ENCODE measurements around the gene SF3B2. TPM values are rescaled to one million over a fixed set of nuclear protein-coding genes. Genes with fewer than 3 reads are reported as not detected.

SF3B2 gene
- total and polyA plus RNA-seq, 4 donors, result 50.5 to 67.6 (median 57.2) TPM

DNA sequence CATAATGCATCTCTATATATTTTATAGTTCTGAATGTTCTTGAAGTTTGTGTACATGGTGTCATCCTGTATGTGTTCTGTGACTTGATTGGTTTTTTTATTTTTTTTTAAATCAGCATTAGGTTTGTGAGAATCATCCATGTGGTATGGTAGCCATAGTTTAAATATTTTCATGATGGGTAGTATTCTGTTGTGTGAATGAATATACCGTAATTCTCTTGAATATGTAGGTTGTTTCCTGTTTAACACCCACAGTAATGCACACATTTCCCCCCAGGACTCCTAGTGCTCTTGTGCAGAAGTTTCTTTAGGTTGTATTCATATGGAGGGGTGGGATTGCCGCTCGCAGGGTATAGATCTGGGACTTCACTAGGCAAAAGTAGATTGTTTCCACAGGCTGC is 19.9 kb downstream of the SF3B2 start:
- H3K9ac ChIP-seq (ENCODE audit: low read depth in 1 of 2, low read length in 2 of 2), result peak overlapping the region in 1 of 2 donors; percentile 38
- peaks cover 5 to 14% (median 9%) of the 10 kb centered on the region in 4 donors for H3K36me3 ChIP-seq (ENCODE audit: control insufficient read depth in 4 of 4, insufficient read depth in 3 of 4, low read depth in 1 of 4, low read length in 3 of 4)
- H3K27ac ChIP-seq (ENCODE audit: low read depth in 1 of 2, low read length in 2 of 2), result no peak overlapping the region
- H3K4me1 ChIP-seq (ENCODE audit: control insufficient read depth in 4 of 4, insufficient read depth in 4 of 4, low read length in 3 of 4), result peaks cover 5 to 32% (median 23%) of the 10 kb centered on the region in 4 donors
- H3K9me3 ChIP-seq (ENCODE audit: control insufficient read depth in 4 of 4, low read length in 3 of 4), result no peaks in the 10 kb centered on the region
- H3K27me3 ChIP-seq (ENCODE audit: control insufficient read depth in 4 of 4, insufficient read depth in 4 of 4, low read length in 3 of 4), result no peaks in the 10 kb centered on the region
- no peak for DNase-seq (ENCODE audit: low spot score)
- TF ChIP-seq HNF4G (IDR thresholded peaks at IDR 0.05) (no peak), REST (IDR thresholded peaks at IDR 0.05) (no peak), HNF4A (conservative IDR thresholded peaks at IDR 0.05) (no peak), EGR1 (IDR thresholded peaks at IDR 0.05; ENCODE audit: low read depth in 2 of 2) (no peak), RAD21 (IDR thresholded peaks at IDR 0.05) (no peak), YY1 (IDR thresholded peaks at IDR 0.05) (no peak), JUND (IDR thresholded peaks at IDR 0.05) (no peak), ZBTB33 (IDR thresholded peaks at IDR 0.05) (no peak), SP1 (IDR thresholded peaks at IDR 0.05) (no peak), NR2F2 (IDR thresholded peaks at IDR 0.05) (no peak), GABPA (IDR thresholded peaks at IDR 0.05 in 1 of 2, conservative IDR thresholded peaks at IDR 0.05 in 1 of 2) (no peak), TAF1 (conservative IDR thresholded peaks at IDR 0.05) (no peak), RXRA (IDR thresholded peaks at IDR 0.05) (no peak), FOXA2 (IDR thresholded peaks at IDR 0.05) (no peak), CTCF (IDR thresholded peaks at IDR 0.05; ENCODE audit: low read depth, low read length, missing input control) (no peak), FOXA1 (IDR thresholded peaks at IDR 0.05) (no peak)
- TF ChIP-seq, protein P1, sequence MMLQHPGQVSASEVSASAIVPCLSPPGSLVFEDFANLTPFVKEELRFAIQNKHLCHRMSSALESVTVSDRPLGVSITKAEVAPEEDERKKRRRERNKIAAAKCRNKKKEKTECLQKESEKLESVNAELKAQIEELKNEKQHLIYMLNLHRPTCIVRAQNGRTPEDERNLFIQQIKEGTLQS (IDR thresholded peaks at IDR 0.05), result no peak
- TF ChIP-seq, protein P2, sequence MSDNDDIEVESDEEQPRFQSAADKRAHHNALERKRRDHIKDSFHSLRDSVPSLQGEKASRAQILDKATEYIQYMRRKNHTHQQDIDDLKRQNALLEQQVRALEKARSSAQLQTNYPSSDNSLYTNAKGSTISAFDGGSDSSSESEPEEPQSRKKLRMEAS (IDR thresholded peaks at IDR 0.05), result no peak
- H3K4me3 ChIP-seq (ENCODE audit: low read depth in 1 of 3, low read length in 3 of 3), result no peak overlapping the region
- WGBS, result 90% methylated on average over 3 of the region's 3 CpGs

Measured in liver (tissue), 9 donors.